ENCODE data around the gene ITPR3.

ITPR3 gene

GRCh38 chr6:33695451-33695887 lies 74.3 kb downstream of the ITPR3 start:
- no peak overlapping the region for H3K27ac Mint-ChIP-seq
- no peaks in the 10 kb centered on the region for H3K9me3 Mint-ChIP-seq
- peaks cover 57% of the 10 kb centered on the region for H3K4me1 Mint-ChIP-seq
- H3K36me3 Mint-ChIP-seq (ENCODE audit: low read depth): peaks cover 5% of the 10 kb centered on the region
- DNase-seq: no peak
- H3K27me3 Mint-ChIP-seq (ENCODE audit: low read depth, poor library complexity): peaks cover 2% of the 10 kb centered on the region
- H3K4me3 Mint-ChIP-seq: no peak overlapping the region
- no peak for TF ChIP-seq CTCF (IDR thresholded peaks at IDR 0.05)

- DNase-seq: no peak
- no peak overlapping the region for H3K27ac Mint-ChIP-seq
- no peaks in the 10 kb centered on the region for H3K27me3 Mint-ChIP-seq (ENCODE audit: low read depth, poor library complexity)
- H3K36me3 Mint-ChIP-seq (ENCODE audit: low read depth): peaks cover under 1% of the 10 kb centered on the region
- peaks cover 58% of the 10 kb centered on the region for H3K4me1 Mint-ChIP-seq
- TF ChIP-seq CTCF (IDR thresholded peaks at IDR 0.05): no peak
- H3K4me3 Mint-ChIP-seq: no peak overlapping the region
- no peaks in the 10 kb centered on the region for H3K9me3 Mint-ChIP-seq
These were observed 75.0 kb downstream of the ITPR3 start for GRCh38 chr6:33696076-33696475.

- no peaks in the 10 kb centered on the region for H3K9me3 Mint-ChIP-seq
- H3K4me3 Mint-ChIP-seq: no peak overlapping the region
- no peak overlapping the region for H3K27ac Mint-ChIP-seq
- TF ChIP-seq CTCF (IDR thresholded peaks at IDR 0.05): no peak
- H3K27me3 Mint-ChIP-seq (ENCODE audit: low read depth, poor library complexity): peaks cover 3% of the 10 kb centered on the region
- no peaks in the 10 kb centered on the region for H3K36me3 Mint-ChIP-seq (ENCODE audit: low read depth)
- no peak for DNase-seq
- peaks cover 62% of the 10 kb centered on the region for H3K4me1 Mint-ChIP-seq
These were observed 75.7 kb downstream of the ITPR3 start for GRCh38 chr6:33696548-33697518.

GRCh38 chr6:33697845-33698244 lies 76.7 kb downstream of the ITPR3 start:
- no peak overlapping the region for H3K4me3 Mint-ChIP-seq
- TF ChIP-seq CTCF (IDR thresholded peaks at IDR 0.05): no peak
- H3K36me3 Mint-ChIP-seq (ENCODE audit: low read depth): no peaks in the 10 kb centered on the region
- no peak for DNase-seq
- H3K4me1 Mint-ChIP-seq: peaks cover 62% of the 10 kb centered on the region
- no peak overlapping the region for H3K27ac Mint-ChIP-seq
- H3K9me3 Mint-ChIP-seq: no peaks in the 10 kb centered on the region
- H3K27me3 Mint-ChIP-seq (ENCODE audit: low read depth, poor library complexity): peaks cover 3% of the 10 kb centered on the region

- no peak overlapping the region for H3K4me3 Mint-ChIP-seq
- no peaks in the 10 kb centered on the region for H3K9me3 Mint-ChIP-seq
- no peak for TF ChIP-seq CTCF (IDR thresholded peaks at IDR 0.05)
- H3K27me3 Mint-ChIP-seq (ENCODE audit: low read depth, poor library complexity): peaks cover 3% of the 10 kb centered on the region
- no peak overlapping the region for H3K27ac Mint-ChIP-seq
- no peak for DNase-seq
- no peaks in the 10 kb centered on the region for H3K36me3 Mint-ChIP-seq (ENCODE audit: low read depth)
- peaks cover 57% of the 10 kb centered on the region for H3K4me1 Mint-ChIP-seq
These were observed 77.4 kb downstream of the ITPR3 start for GRCh38 chr6:33698494-33698893.

- no peaks in the 10 kb centered on the region for H3K9me3 Mint-ChIP-seq
- H3K27ac Mint-ChIP-seq: no peak overlapping the region
- no peaks in the 10 kb centered on the region for H3K36me3 Mint-ChIP-seq (ENCODE audit: low read depth)
- H3K4me1 Mint-ChIP-seq: peaks cover 57% of the 10 kb centered on the region
- no peak overlapping the region for H3K4me3 Mint-ChIP-seq
- H3K27me3 Mint-ChIP-seq (ENCODE audit: low read depth, poor library complexity): peaks cover 3% of the 10 kb centered on the region
- DNase-seq: no peak
- TF ChIP-seq CTCF (IDR thresholded peaks at IDR 0.05): no peak
These were observed 78.0 kb downstream of the ITPR3 start for GRCh38 chr6:33699131-33699530.

Data from nephron progenitor cell (in vitro differentiated cells).